ENCODE data around the gene SLC12A8. TPM values are rescaled to one million over a fixed set of nuclear protein-coding genes. Genes with fewer than 3 reads are reported as not detected.

Gene SLC12A8
- total RNA-seq, 1 experiment from 2014 or later, result 9.7 TPM

DNA sequence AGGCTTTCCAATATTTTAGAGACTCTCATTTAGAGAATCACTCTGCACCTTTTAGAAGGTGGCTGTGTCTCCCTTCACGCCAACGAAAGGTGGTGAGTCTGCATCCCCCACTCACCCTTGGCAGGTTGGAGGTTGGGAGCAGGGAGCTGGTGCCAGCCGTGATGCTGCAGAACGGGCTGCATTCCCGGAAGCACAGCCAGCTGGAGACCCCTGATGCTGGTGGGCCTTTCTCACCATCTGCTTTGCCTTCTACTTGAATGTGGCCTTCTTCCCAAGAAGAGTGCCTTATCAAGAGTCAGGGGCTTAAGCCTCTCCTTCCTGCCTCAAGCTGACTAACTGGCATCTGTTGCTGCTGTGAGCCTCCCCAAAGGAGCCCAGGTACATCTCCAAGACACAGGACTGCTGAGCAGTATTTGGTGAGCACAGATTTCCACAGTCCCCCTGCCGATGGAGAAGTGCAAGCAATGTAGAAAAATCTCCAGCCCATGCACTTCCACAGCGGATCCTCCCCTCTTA is 139.1 kb downstream of the SLC12A8 start:
- no peak for DNase-seq
- H3K36me3 ChIP-seq (replicated peaks; ENCODE audit: control insufficient read depth, insufficient read depth, low read length), result no peaks in the 10 kb centered on the region
- no peaks in the 10 kb centered on the region; the same call in 1 of the 2 replicates for H3K27me3 ChIP-seq (ENCODE audit: control insufficient read depth, insufficient read depth, low read length)
- no peak overlapping the region for H3K4me3 ChIP-seq (ENCODE audit: insufficient read depth, low read depth, low read length)

DNA sequence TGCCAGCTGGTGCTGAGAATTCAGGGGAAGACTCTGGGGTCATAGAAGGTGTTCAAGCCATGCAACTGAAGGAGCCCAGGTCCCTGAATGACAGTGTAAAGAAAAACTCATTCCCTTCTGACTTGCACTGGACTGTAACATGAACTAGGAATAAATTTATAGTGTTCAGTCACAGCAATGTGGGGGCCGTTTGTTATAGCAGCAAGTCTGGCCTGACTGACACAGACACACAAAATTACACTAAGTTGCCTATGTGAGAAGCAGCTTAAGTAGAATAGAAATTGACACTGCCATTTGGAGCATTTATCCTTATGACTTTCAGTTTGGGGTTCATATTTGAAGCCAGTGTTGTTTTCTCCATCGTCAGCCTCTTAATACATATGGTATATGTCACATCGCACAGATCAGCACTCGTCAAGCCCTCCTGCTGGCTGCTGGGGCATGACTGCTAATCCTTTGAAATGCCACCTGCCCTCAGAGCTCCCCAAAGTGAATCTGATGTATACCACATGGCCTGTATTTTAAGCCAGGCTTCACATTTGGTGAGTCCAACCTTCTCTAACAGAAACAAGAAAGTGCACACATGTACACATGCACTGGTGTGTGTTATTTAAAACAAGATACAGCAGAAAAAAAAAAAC is 139.7 kb downstream of the SLC12A8 start:
- DNase-seq, result no peak
- Histone ChIP-seq H3K36me3 (replicated peaks; ENCODE audit: control insufficient read depth, insufficient read depth, low read length) (no peaks in the 10 kb centered on the region), H3K27me3 (ENCODE audit: control insufficient read depth, insufficient read depth, low read length) (no peaks in the 10 kb centered on the region; the same call in 1 of the 2 replicates), H3K4me3 (ENCODE audit: insufficient read depth, low read depth, low read length) (no peak overlapping the region)

DNA sequence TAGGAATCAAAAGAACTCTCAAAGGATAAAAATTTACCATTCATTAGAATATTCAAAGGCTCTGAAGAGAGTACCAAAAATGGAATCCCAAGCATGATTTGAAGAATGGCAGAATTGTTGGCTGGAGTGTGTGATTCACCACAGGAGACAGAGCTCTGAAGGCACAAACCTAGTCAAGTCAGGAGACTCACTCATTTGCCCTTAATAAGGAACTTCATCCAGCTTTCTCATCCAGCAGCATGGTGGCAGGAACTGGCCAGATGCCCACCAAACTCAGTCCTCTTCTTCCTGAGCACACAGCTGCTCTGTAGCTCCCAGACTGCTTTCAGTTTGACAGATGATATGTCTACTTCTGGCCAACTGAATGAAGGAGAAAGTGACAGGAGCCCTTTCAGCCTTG is 140.2 kb downstream of the SLC12A8 start:
- Histone ChIP-seq H3K4me3 (ENCODE audit: insufficient read depth, low read depth, low read length) (no peak overlapping the region), H3K36me3 (replicated peaks; ENCODE audit: control insufficient read depth, insufficient read depth, low read length) (no peaks in the 10 kb centered on the region), H3K27me3 (ENCODE audit: control insufficient read depth, insufficient read depth, low read length) (no peaks in the 10 kb centered on the region; the same call in 1 of the 2 replicates)
- no peak for DNase-seq

DNA sequence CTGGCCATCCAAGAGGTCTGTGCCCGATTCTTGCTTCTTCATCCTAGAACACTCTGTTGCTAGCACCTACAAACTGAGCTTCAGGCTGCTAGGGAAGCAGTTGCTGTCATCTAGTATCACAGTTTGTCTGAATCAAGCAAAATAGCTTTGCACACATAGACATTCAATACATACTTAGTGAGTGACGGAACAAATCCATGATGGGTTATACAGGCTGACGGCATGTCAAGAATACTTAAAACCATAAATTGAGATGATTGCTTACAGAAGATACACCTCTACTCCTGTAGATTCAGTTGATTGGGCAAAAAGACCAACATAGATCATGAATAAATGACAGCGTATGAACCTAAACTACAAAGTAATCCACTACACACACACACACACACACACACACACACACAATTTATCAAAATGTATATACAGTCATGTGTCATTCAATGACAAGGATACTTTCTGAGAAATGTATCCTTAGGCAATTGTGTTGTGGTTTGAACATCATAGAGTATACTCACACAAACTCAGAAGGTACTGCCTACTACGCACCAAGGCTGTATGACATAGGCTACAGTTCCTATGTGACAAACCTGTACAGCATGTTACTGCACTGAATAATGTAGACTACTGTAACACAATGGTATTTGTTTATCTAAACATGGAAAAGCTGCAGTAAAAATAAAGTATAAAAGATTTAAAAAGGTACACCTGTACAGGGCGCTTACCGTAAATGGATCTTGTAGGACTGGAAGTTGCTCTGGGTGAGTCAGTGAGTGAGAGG is 142.4 kb downstream of the SLC12A8 start:
- no peak overlapping the region for H3K4me3 ChIP-seq (ENCODE audit: insufficient read depth, low read depth, low read length)
- H3K27me3 ChIP-seq (ENCODE audit: control insufficient read depth, insufficient read depth, low read length), result no peaks in the 10 kb centered on the region; the same call in 1 of the 2 replicates
- DNase-seq, result no peak
- H3K36me3 ChIP-seq (replicated peaks; ENCODE audit: control insufficient read depth, insufficient read depth, low read length), result no peaks in the 10 kb centered on the region

DNA sequence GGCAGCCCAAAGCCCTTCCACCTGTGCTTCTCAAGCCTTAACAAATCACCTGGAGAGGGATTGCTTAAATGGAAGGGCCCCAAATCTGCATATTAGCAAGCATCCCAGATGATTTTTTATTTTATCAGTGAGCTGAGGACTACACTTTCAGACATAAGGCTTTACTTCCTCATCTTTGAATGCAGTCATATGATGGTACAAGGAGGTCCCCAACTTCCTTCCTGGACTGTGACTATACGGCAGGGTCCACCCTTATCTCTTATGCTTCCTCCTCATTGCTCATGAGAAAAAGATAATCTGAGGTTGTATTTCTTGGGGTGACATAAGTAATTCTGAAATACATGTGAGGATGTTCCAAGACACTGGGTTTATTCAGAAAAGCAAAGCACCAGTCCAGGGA is 143.1 kb downstream of the SLC12A8 start:
- no peaks in the 10 kb centered on the region; the same call in 1 of the 2 replicates for H3K27me3 ChIP-seq (ENCODE audit: control insufficient read depth, insufficient read depth, low read length)
- DNase-seq, result no peak
- H3K36me3 ChIP-seq (replicated peaks; ENCODE audit: control insufficient read depth, insufficient read depth, low read length), result no peaks in the 10 kb centered on the region
- H3K4me3 ChIP-seq (ENCODE audit: insufficient read depth, low read depth, low read length), result no peak overlapping the region

DNA sequence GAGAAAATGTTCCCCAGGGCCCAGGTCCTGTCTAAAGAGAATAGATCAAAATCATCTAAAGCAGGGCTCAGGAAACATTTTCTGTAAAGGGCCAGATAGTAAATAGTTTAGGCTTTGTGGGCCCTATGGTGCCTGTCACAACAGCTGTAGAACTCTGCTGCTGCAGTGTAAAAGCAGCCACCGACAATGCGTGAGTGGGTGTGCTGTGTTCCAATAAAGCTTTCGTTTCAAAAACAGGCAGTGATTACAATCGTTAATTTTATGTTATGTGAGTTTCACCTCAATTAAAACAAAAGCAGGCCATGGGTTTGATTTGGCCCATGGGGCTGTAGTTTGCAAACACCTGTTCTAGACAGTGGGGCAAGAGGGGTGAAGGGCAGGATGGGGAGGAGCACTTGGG is 144.3 kb downstream of the SLC12A8 start:
- Histone ChIP-seq H3K4me3 (ENCODE audit: insufficient read depth, low read depth, low read length) (no peak overlapping the region), H3K27me3 (ENCODE audit: control insufficient read depth, insufficient read depth, low read length) (no peaks in the 10 kb centered on the region; the same call in 1 of the 2 replicates), H3K36me3 (replicated peaks; ENCODE audit: control insufficient read depth, insufficient read depth, low read length) (no peaks in the 10 kb centered on the region)
- DNase-seq, result no peak

DNA sequence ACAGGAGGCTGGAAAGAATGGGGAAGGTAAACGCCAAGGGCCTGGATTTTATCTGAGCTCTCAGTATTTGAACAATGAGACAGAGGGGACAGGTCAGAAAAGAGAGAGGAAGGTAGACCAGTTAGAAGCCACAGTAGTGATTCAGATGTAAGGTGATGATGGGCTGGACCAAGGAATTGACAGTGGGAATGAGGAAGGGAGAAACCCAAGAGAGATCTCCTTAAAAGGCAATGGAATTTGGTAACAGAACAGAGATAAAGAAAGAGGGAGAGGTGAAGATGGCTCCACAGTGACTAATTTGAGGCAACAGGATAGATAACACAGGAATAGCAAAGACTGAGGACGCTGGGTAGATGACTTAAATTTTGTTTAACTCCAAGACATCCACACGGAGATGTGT is 145.3 kb downstream of the SLC12A8 start:
- H3K27me3 ChIP-seq (ENCODE audit: control insufficient read depth, insufficient read depth, low read length), result no peaks in the 10 kb centered on the region; the same call in 1 of the 2 replicates
- H3K36me3 ChIP-seq (replicated peaks; ENCODE audit: control insufficient read depth, insufficient read depth, low read length), result no peaks in the 10 kb centered on the region
- H3K4me3 ChIP-seq (ENCODE audit: insufficient read depth, low read depth, low read length), result no peak overlapping the region
- DNase-seq, result no peak

DNA sequence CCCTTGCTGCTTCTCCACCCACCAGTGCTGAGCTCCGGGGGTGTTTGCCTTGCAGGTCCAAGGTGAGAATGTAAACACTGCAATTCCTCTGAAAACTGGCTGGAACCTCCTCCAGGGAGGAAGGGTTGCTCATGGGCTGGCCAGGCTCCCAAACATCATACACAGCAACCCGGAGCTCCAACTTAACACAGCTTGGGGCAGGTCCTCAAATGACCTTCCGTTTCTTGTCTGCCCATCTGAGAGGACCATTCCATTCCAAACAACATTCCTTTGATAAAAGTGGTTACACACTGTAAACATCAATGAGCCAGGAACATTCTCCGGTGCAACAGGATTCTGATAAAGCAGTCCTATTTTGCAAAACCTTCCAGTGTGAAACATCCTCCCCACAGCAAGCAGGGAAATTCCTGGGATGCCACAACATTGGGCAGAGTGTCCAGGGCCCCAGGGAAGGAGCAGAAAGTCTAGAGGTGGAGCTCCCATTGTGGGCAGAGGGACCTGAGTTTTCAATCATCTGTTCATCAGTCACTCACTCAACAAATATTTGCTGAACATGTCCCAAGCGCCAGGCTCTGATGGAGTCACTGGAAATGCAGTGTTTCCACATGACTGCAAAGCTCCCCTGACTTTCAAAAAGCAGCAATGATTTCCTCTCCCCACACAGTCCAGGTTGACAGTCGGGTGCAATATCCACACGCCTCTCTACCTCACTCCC is 149.5 kb downstream of the SLC12A8 start:
- no peak overlapping the region for H3K4me3 ChIP-seq (ENCODE audit: insufficient read depth, low read depth, low read length)
- H3K27me3 ChIP-seq (ENCODE audit: control insufficient read depth, insufficient read depth, low read length), result no peaks in the 10 kb centered on the region; the same call in 1 of the 2 replicates
- H3K36me3 ChIP-seq (replicated peaks; ENCODE audit: control insufficient read depth, insufficient read depth, low read length), result no peaks in the 10 kb centered on the region
- no peak for DNase-seq

DNA sequence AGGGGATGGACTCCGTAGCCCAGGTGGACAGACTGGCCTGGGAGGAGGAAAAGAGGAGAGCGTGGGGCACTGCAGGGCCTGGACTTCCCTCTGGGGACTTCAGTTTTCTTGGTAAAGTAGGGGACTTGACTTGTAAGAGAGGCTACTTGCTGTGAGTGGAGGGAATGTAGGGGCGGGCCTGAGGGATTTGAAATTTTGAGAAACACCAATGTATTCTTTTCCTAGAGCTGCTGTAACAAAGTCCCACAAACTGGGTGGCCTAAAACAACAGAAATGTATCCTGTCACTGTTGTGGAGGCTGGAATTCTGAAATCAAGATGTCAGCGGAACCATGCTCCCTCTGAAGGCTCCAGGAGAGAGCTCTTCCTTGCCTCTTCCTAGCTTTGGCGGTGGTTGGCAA is 150.9 kb downstream of the SLC12A8 start:
- no peak overlapping the region for H3K4me3 ChIP-seq (ENCODE audit: insufficient read depth, low read depth, low read length)
- no peaks in the 10 kb centered on the region for H3K36me3 ChIP-seq (replicated peaks; ENCODE audit: control insufficient read depth, insufficient read depth, low read length)
- no peak for DNase-seq
- peaks cover 7% of the 10 kb centered on the region; the same call in 1 of the 2 replicates for H3K27me3 ChIP-seq (ENCODE audit: control insufficient read depth, insufficient read depth, low read length)

DNA sequence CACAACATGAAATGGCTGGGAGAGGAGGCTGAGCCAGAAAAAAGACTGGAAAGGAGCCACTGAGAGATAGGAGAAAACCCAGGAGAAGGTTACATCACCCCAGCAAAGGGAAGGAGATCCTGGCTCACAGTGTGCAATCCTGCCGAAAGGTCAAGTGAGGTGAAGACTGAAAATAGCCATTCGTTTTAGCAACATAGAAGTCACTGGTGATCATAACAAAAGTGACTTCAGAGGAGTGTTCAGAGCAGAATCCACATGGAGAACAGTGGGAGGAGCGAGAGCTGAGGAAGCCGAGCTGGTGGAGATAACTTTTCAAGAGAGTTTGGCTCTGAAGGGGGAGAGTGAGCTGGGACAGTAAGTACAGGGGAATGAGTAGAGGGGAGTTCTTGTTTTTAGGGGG is 151.4 kb downstream of the SLC12A8 start:
- Histone ChIP-seq H3K27me3 (ENCODE audit: control insufficient read depth, insufficient read depth, low read length) (peaks cover 10% of the 10 kb centered on the region; the same call in 1 of the 2 replicates), H3K4me3 (ENCODE audit: insufficient read depth, low read depth, low read length) (no peak overlapping the region)
- DNase-seq, result no peak

DNA sequence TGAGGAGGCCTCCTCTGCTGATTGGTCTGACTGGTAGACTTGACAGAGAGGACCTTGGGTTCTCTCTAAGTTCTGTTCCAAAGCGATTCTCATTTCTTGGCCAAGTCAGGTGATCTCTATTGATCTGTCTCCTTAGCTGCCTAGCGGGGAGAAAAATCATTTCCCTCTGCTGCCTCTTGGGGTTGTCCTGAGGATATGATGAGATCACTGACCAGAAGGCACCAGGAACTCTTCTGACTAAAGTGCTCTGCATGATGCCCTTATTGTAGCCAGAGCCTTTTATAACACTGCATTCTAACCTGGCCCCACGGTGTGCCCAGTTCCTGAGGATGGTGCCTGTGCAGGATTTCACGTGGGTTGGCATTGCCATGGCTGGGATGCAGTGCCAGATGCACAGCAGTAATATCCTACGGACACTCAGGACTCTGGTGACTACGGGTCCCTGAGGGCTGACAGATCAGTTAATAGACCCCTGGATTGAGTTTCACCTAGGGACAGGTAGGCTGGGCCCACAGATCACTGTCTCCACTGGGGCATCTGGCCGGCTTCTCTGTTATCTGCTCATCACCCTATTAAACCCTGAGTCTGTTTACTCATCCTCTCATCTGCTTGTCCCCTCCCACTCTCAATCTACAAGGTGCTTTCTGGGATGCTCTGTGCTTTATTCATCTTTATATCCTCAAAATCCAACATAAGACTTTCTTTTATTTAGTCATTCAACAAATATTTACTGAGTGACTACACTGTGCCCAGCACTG is 152.9 kb downstream of the SLC12A8 start:
- DNase-seq, result no peak
- no peak overlapping the region for H3K4me3 ChIP-seq (ENCODE audit: insufficient read depth, low read depth, low read length)
- H3K27me3 ChIP-seq (ENCODE audit: control insufficient read depth, insufficient read depth, low read length), result peaks cover 17% of the 10 kb centered on the region; the same call in 1 of the 2 replicates
- H3K36me3 ChIP-seq (replicated peaks; ENCODE audit: control insufficient read depth, insufficient read depth, low read length), result no peaks in the 10 kb centered on the region

More for the DNA sequence above, 151.4 kb downstream of the SLC12A8 start:
- H3K36me3 ChIP-seq (replicated peaks; ENCODE audit: control insufficient read depth, insufficient read depth, low read length), result no peaks in the 10 kb centered on the region

DNA sequence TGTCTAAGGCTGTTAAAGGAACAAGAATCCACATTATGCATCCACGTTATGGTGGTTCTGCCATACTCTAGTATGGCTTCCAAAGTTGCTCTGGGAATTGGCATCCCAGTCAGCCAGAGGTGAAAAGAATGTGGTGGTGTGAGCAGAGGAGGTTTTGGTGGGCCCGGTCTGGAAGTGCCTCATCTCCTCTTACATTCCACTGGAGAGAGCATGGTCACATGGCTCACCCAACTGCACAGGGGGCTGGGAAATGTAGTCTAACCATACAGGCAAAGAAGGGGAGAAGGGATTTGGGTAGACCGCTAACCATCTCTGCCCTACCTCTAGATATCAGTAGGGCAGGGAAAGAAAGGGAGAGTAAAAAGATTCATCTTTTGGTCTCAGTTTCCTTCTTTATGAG is 153.6 kb downstream of the SLC12A8 start:
- no peak overlapping the region for H3K4me3 ChIP-seq (ENCODE audit: insufficient read depth, low read depth, low read length)

DNA sequence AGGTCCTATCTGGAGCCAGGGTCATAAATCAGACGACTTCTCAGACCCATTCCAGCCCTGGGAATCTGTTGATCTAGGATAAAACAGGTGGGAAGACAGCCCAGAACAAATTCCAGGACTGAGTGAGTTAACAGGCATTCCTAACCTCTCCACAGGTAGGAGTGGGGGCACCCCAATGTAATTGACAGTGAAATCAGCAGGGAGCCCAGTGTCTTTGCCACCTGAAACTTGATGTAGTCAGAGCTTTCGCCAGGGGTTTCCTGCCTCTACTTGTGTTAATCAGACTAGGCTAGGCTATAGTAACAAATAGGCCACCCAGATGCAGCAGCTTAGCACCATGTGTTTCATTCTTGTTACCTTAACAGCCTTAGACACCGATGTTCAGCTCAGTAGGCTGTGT is 154.0 kb downstream of the SLC12A8 start:
- no peak overlapping the region for H3K4me3 ChIP-seq (ENCODE audit: insufficient read depth, low read depth, low read length)
- peaks cover 18% of the 10 kb centered on the region; the same call in 1 of the 2 replicates for H3K27me3 ChIP-seq (ENCODE audit: control insufficient read depth, insufficient read depth, low read length)
- DNase-seq, result no peak
- no peaks in the 10 kb centered on the region for H3K36me3 ChIP-seq (replicated peaks; ENCODE audit: control insufficient read depth, insufficient read depth, low read length)

More for the DNA sequence above, 153.6 kb downstream of the SLC12A8 start:
- Histone ChIP-seq H3K36me3 (replicated peaks; ENCODE audit: control insufficient read depth, insufficient read depth, low read length) (no peaks in the 10 kb centered on the region), H3K27me3 (ENCODE audit: control insufficient read depth, insufficient read depth, low read length) (peaks cover 18% of the 10 kb centered on the region; the same call in 1 of the 2 replicates)
- no peak for DNase-seq

Data from H7 (cell line).